Inflammatory macrophage treated with lipopolysaccharide for 4 hours (primary cell): ENCODE measurements around the gene MAPK4.

Source experiments
- DNase-seq: peaks from one replicate; pipeline ENCODE4 v3.0.0-alpha.2; 2020

MAPK4 gene

GRCh38 chr18:50626317-50626716 is 66.4 kb downstream of the MAPK4 start:
- DNase-seq: no peak

- no peak for DNase-seq
Observed at GRCh38 chr18:50627594-50628532, 68.0 kb downstream of the MAPK4 start.

GRCh38 chr18:50628533-50628905 is 68.6 kb downstream of the MAPK4 start:
- DNase-seq: no peak

GRCh38 chr18:50629148-50629631 is 69.3 kb downstream of the MAPK4 start:
- no peak for DNase-seq

GRCh38 chr18:50630895-50631294 is 71.0 kb downstream of the MAPK4 start:
- no peak for DNase-seq

GRCh38 chr18:50632895-50633515 is 73.1 kb downstream of the MAPK4 start:
- DNase-seq: no peak

- DNase-seq: no peak
Observed at GRCh38 chr18:50633992-50634391, 74.1 kb downstream of the MAPK4 start.

GRCh38 chr18:50636366-50637057 is 76.6 kb downstream of the MAPK4 start:
- no peak for DNase-seq

- no peak for DNase-seq
Observed at GRCh38 chr18:50638016-50638883, 78.4 kb downstream of the MAPK4 start.

- DNase-seq: no peak
Observed at GRCh38 chr18:50638884-50639420, 79.1 kb downstream of the MAPK4 start.

- DNase-seq: no peak
Observed at GRCh38 chr18:50639711-50640110, 79.8 kb downstream of the MAPK4 start.

- no peak for DNase-seq
Observed at GRCh38 chr18:50642439-50642838, 82.6 kb downstream of the MAPK4 start.

GRCh38 chr18:50644146-50644545 is 84.3 kb downstream of the MAPK4 start:
- no peak for DNase-seq

- DNase-seq: no peak
Observed at GRCh38 chr18:50644807-50645206, 84.9 kb downstream of the MAPK4 start.

GRCh38 chr18:50647237-50647636 is 87.3 kb downstream of the MAPK4 start:
- no peak for DNase-seq

GRCh38 chr18:50647792-50648191 is 87.9 kb downstream of the MAPK4 start:
- no peak for DNase-seq

GRCh38 chr18:50649821-50650220 is 89.9 kb downstream of the MAPK4 start:
- no peak for DNase-seq

GRCh38 chr18:50651334-50651733 is 91.4 kb downstream of the MAPK4 start:
- no peak for DNase-seq

- no peak for DNase-seq
Observed at GRCh38 chr18:50653402-50654093, 93.7 kb downstream of the MAPK4 start.

GRCh38 chr18:50654211-50654610 is 94.3 kb downstream of the MAPK4 start:
- no peak for DNase-seq
